ENCODE data around the gene TBATA. TPM values are rescaled to one million over a fixed set of nuclear protein-coding genes. Genes with fewer than 3 reads are reported as not detected.

Gene TBATA
- total and polyA plus RNA-seq, 10 donors, result 0.45 to 2.9 (median 0.63) TPM; not detected in 2

GRCh38 chr10:70805619-70806215 is 20.5 kb upstream of the TBATA start:
- no peak overlapping the region for H3K4me3 ChIP-seq
- H3K36me3 ChIP-seq, result no peaks in the 10 kb centered on the region
- no peaks in the 10 kb centered on the region for H3K9me3 ChIP-seq
- intact Hi-C loops (cut with DNase I; ENCODE audit: low total_unique reads), result no loop called here
- no peak for TF ChIP-seq POLR2AphosphoS5 (IDR thresholded peaks at IDR 0.05)
- TF ChIP-seq POLR2A (IDR thresholded peaks at IDR 0.05), result no peak
- TF ChIP-seq CTCF (IDR thresholded peaks at IDR 0.05 in 8 of 11, conservative IDR thresholded peaks at IDR 0.05 in 3 of 11), result no peak
- 89 to 99% (median 98%) methylated on average over 3 of the region's 3 CpGs for WGBS, 5 donors
- H3K27ac ChIP-seq, result no peak overlapping the region
- H3K4me1 ChIP-seq, result no peaks in the 10 kb centered on the region
- DNase-seq, result no peak
- no peaks in the 10 kb centered on the region for H3K27me3 ChIP-seq (replicated peaks in 1 of 7)

- no peaks in the 10 kb centered on the region for H3K9me3 ChIP-seq
- H3K27ac ChIP-seq, result no peak overlapping the region
- 75 to 91% (median 85%) methylated on average over 2 of the region's 2 CpGs for WGBS, 5 donors
- intact Hi-C loops (cut with DNase I; ENCODE audit: low total_unique reads), result no loop called here
- no peaks in the 10 kb centered on the region for H3K4me1 ChIP-seq
- DNase-seq, result no peak
- TF ChIP-seq POLR2AphosphoS5 (IDR thresholded peaks at IDR 0.05), result no peak
- TF ChIP-seq CTCF (IDR thresholded peaks at IDR 0.05 in 8 of 11, conservative IDR thresholded peaks at IDR 0.05 in 3 of 11), result no peak
- TF ChIP-seq POLR2A (IDR thresholded peaks at IDR 0.05), result no peak
- no peaks in the 10 kb centered on the region for H3K36me3 ChIP-seq
- H3K27me3 ChIP-seq (replicated peaks in 1 of 7), result no peaks in the 10 kb centered on the region
- H3K4me3 ChIP-seq, result no peak overlapping the region
These were observed 19.2 kb upstream of the TBATA start for GRCh38 chr10:70804421-70804808.

- Histone ChIP-seq H3K27ac (no peak overlapping the region), H3K4me3 (no peak overlapping the region), H3K27me3 (replicated peaks in 1 of 7) (no peaks in the 10 kb centered on the region), H3K9me3 (no peaks in the 10 kb centered on the region), H3K36me3 (no peaks in the 10 kb centered on the region), H3K4me1 (no peaks in the 10 kb centered on the region)
- no peak for TF ChIP-seq CTCF (IDR thresholded peaks at IDR 0.05 in 8 of 11, conservative IDR thresholded peaks at IDR 0.05 in 3 of 11)
- TF ChIP-seq POLR2AphosphoS5 (IDR thresholded peaks at IDR 0.05), result no peak
- TF ChIP-seq POLR2A (IDR thresholded peaks at IDR 0.05), result no peak
- no peak for DNase-seq
- intact Hi-C loops (cut with DNase I; ENCODE audit: low total_unique reads), result no loop called here
- WGBS, 5 donors, result 82 to 95% (median 94%) methylated on average over 2 of the region's 2 CpGs
These were observed 18.7 kb upstream of the TBATA start for GRCh38 chr10:70803775-70804420.

- no peak for TF ChIP-seq POLR2AphosphoS5 (IDR thresholded peaks at IDR 0.05)
- TF ChIP-seq POLR2A (IDR thresholded peaks at IDR 0.05), result no peak
- TF ChIP-seq CTCF (IDR thresholded peaks at IDR 0.05 in 8 of 11, conservative IDR thresholded peaks at IDR 0.05 in 3 of 11), result no peak
- WGBS, 5 donors, result 67 to 86% (median 74%) methylated on average over 1 of the region's 1 CpG
- Histone ChIP-seq H3K27ac (no peak overlapping the region), H3K36me3 (no peaks in the 10 kb centered on the region), H3K9me3 (no peaks in the 10 kb centered on the region), H3K4me3 (no peak overlapping the region), H3K27me3 (replicated peaks in 1 of 7) (peaks cover 0 to 13% (median 0%) of the 10 kb centered on the region in 7 donors), H3K4me1 (no peaks in the 10 kb centered on the region)
- intact Hi-C loops (cut with DNase I; ENCODE audit: low total_unique reads), result no loop called here
- no peak for DNase-seq
These were observed 16.7 kb upstream of the TBATA start for GRCh38 chr10:70801854-70802253.

Data from spleen (tissue), 11 donors.